ENCODE results near the gene SYNDIG1.

Gene SYNDIG1

GRCh38 chr20:24672181-24672880, 202.9 kb downstream of the SYNDIG1 start:
- DNase-seq (ENCODE audit: low read depth, low spot score) = no peak

GRCh38 chr20:24672886-24673677, 203.7 kb downstream of the SYNDIG1 start:
- peak; percentile 72 for DNase-seq (ENCODE audit: low read depth, low spot score)

GRCh38 chr20:24673678-24674570, 204.5 kb downstream of the SYNDIG1 start:
- DNase-seq (ENCODE audit: low read depth, low spot score) = no peak

- DNase-seq (ENCODE audit: low read depth, low spot score) = no peak
Observed at GRCh38 chr20:24674921-24675605, 205.6 kb downstream of the SYNDIG1 start.

- DNase-seq (ENCODE audit: low read depth, low spot score) = no peak
Observed at GRCh38 chr20:24675651-24676352, 206.4 kb downstream of the SYNDIG1 start.

GRCh38 chr20:24676353-24676977, 207.0 kb downstream of the SYNDIG1 start:
- DNase-seq (ENCODE audit: low read depth, low spot score) = no peak

- DNase-seq (ENCODE audit: low read depth, low spot score) = no peak
Observed at GRCh38 chr20:24676978-24677370, 207.5 kb downstream of the SYNDIG1 start.

GRCh38 chr20:24677626-24678315, 208.3 kb downstream of the SYNDIG1 start:
- no peak for DNase-seq (ENCODE audit: low read depth, low spot score)

- DNase-seq (ENCODE audit: low read depth, low spot score) = no peak
Observed at GRCh38 chr20:24678351-24679106, 209.1 kb downstream of the SYNDIG1 start.

GRCh38 chr20:24679448-24680047, 210.1 kb downstream of the SYNDIG1 start:
- no peak for DNase-seq (ENCODE audit: low read depth, low spot score)

- DNase-seq (ENCODE audit: low read depth, low spot score) = no peak
Observed at GRCh38 chr20:24681634-24682495, 212.4 kb downstream of the SYNDIG1 start.

GRCh38 chr20:24682496-24682985, 213.1 kb downstream of the SYNDIG1 start:
- no peak for DNase-seq (ENCODE audit: low read depth, low spot score)

GRCh38 chr20:24683676-24684075, 214.2 kb downstream of the SYNDIG1 start:
- no peak for DNase-seq (ENCODE audit: low read depth, low spot score)

- DNase-seq (ENCODE audit: low read depth, low spot score) = no peak
Observed at GRCh38 chr20:24684421-24684871, 215.0 kb downstream of the SYNDIG1 start.

GRCh38 chr20:24684956-24685691, 215.7 kb downstream of the SYNDIG1 start:
- DNase-seq (ENCODE audit: low read depth, low spot score) = no peak

- DNase-seq (ENCODE audit: low read depth, low spot score) = no peak
Observed at GRCh38 chr20:24685736-24686135, 216.3 kb downstream of the SYNDIG1 start.

GRCh38 chr20:24686156-24686555, 216.7 kb downstream of the SYNDIG1 start:
- DNase-seq (ENCODE audit: low read depth, low spot score) = no peak
